Tibial nerve (tissue), 4 donors: ENCODE measurements around the gene SCN2A.

Experiments used
- CTCF ChIP-seq, 5 experiments: fragments of 200-600 bp in 3 of 5; fragments of 450-650 bp in 2 of 5; sonication (generic) in 3 of 5; IDR thresholded peaks; one replicate each; pipeline ENCODE4 v1.5.1; 2016 to 2019; ENCODE audit warnings: antibody characterized with exemption in 5 of 5, mild to moderate bottlenecking in 3 of 5, moderate library complexity in 2 of 5
- EP300 ChIP-seq, 2 donors: sonication (generic); formaldehyde crosslinking; IDR thresholded peaks; one replicate each; pipeline ENCODE4 v1.6.1; 2017; ENCODE audit warnings: antibody characterized with exemption in 2 of 2, mild to moderate bottlenecking in 1 of 2
- POLR2A ChIP-seq, 2 donors: fragments of 450-650 bp; IDR thresholded peaks; one replicate each; pipeline ENCODE4 v1.6.1; 2017; ENCODE audit warnings: antibody characterized with exemption in 2 of 2, mild to moderate bottlenecking in 2 of 2, moderate library complexity in 2 of 2

DNA sequence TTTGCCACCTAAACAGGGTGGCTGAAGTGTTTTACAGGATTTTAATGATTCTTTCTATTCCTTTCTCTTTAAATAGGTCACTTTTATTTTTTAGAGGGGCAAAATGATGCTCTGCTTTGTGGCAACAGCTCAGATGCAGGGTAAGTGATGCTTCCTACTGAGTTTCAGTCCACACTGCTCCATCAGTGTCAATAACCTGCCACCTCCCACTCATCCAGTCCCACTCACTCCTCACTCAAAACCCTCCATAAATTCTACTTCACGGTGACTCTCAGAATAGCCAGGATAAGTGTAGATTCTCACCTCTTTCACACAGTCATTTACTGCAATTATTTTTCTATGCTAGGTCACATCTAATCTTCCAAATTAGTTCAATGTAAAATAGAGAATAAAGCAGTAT is 72.7 kb downstream of the SCN2A start:
- no peak for TF ChIP-seq CTCF (IDR thresholded peaks at IDR 0.05)
- no peak for TF ChIP-seq EP300 (IDR thresholded peaks at IDR 0.05)
- no peak for TF ChIP-seq POLR2A (IDR thresholded peaks at IDR 0.05)
